ENCODE measurements around the gene GRM8.
"Not testable (repeated sequence)": the region's sequence is repeated elsewhere in the genome, so short reads cannot be mapped to it uniquely, and the experiment has no call there.

Gene GRM8

GRCh38 chr7:126905255-126905654 lies 347.5 kb downstream of the GRM8 start:
- not testable (repeated sequence) for DNase-seq

GRCh38 chr7:126901041-126901765 lies 351.5 kb downstream of the GRM8 start:
- DNase-seq = not testable (repeated sequence)

GRCh38 chr7:126887980-126888379 lies 364.8 kb downstream of the GRM8 start:
- DNase-seq = peak; percentile 66

GRCh38 chr7:126887560-126887959 lies 365.2 kb downstream of the GRM8 start:
- not testable (repeated sequence) for DNase-seq

- not testable (repeated sequence) for DNase-seq
Observed at GRCh38 chr7:126882730-126883129, 370.0 kb downstream of the GRM8 start.

GRCh38 chr7:126881908-126882307 lies 370.8 kb downstream of the GRM8 start:
- DNase-seq = peak; percentile 13

- DNase-seq = no peak
Observed at GRCh38 chr7:126881315-126881714, 371.4 kb downstream of the GRM8 start.

- not testable (repeated sequence) for DNase-seq
Observed at GRCh38 chr7:126876536-126876935, 376.2 kb downstream of the GRM8 start.

- DNase-seq = no peak
Observed at GRCh38 chr7:126856691-126857291, 395.9 kb downstream of the GRM8 start.

GRCh38 chr7:126845331-126845730 lies 407.4 kb downstream of the GRM8 start:
- DNase-seq = no peak

GRCh38 chr7:126843883-126844282 lies 408.9 kb downstream of the GRM8 start:
- no peak for DNase-seq

GRCh38 chr7:126843336-126843735 lies 409.4 kb downstream of the GRM8 start:
- no peak for DNase-seq

GRCh38 chr7:126842451-126842850 lies 410.3 kb downstream of the GRM8 start:
- no peak for DNase-seq

- DNase-seq = no peak
Observed at GRCh38 chr7:126840869-126841268, 411.9 kb downstream of the GRM8 start.

- DNase-seq = no peak
Observed at GRCh38 chr7:126839624-126840023, 413.1 kb downstream of the GRM8 start.

GRCh38 chr7:126838194-126838593 lies 414.5 kb downstream of the GRM8 start:
- no peak for DNase-seq

- DNase-seq = not testable (repeated sequence)
Observed at GRCh38 chr7:126831241-126831640, 421.5 kb downstream of the GRM8 start.

GRCh38 chr7:126820925-126821324 lies 431.8 kb downstream of the GRM8 start:
- DNase-seq = no peak

- no peak for DNase-seq
Observed at GRCh38 chr7:126819197-126819484, 433.6 kb downstream of the GRM8 start.

GRCh38 chr7:126818393-126819196 lies 434.1 kb downstream of the GRM8 start:
- no peak for DNase-seq

- DNase-seq = no peak
Observed at GRCh38 chr7:126809188-126809587, 443.6 kb downstream of the GRM8 start.

- no peak for DNase-seq
Observed at GRCh38 chr7:126806614-126807013, 446.1 kb downstream of the GRM8 start.

- no peak for DNase-seq
Observed at GRCh38 chr7:126805351-126805750, 447.4 kb downstream of the GRM8 start.

- DNase-seq = no peak
Observed at GRCh38 chr7:126804604-126805003, 448.1 kb downstream of the GRM8 start.

Measured in NCI-H2029 (cell line).